Fibroblast of lung (primary cell): ENCODE measurements around the gene DEFB114. TPM values are rescaled to one million over a fixed set of nuclear protein-coding genes. Genes with fewer than 3 reads are reported as not detected.

Experiments
- DNase-seq, 2 donors: peaks; one replicate each; pipeline versions ENCODE4 v3.0.0 to v3.0.0-alpha.2; 2010; ENCODE audit warnings: low read depth in 2 of 2
- H2AFZ ChIP-seq: 2 replicates; pipeline ENCODE4 v1.5.1; 2012; ENCODE audit warnings: low read length, control low read depth, inconsistent platforms
- H3K27ac ChIP-seq: 2 replicates; pipeline ENCODE4 v1.5.1; 2011; ENCODE audit warnings: low read length, control low read depth; ENCODE audit not compliant: insufficient read depth
- H3K27me3 ChIP-seq: 2 replicates; pipeline ENCODE4 v1.5.1; 2011; ENCODE audit warnings: mild to moderate bottlenecking, low read length; ENCODE audit not compliant: control insufficient read depth, insufficient read depth
- H3K36me3 ChIP-seq: 2 replicates; pipeline ENCODE4 v1.5.1; 2011; ENCODE audit warnings: low read length; ENCODE audit not compliant: control insufficient read depth, insufficient read depth
- H3K4me1 ChIP-seq: 2 replicates; pipeline ENCODE4 v1.5.1; 2011; ENCODE audit warnings: low read length; ENCODE audit not compliant: control insufficient read depth, insufficient read depth; ENCODE audit errors: extremely low read depth
- H3K4me2 ChIP-seq: 2 replicates; pipeline ENCODE4 v1.5.1; 2011; ENCODE audit warnings: low read length, control low read depth; ENCODE audit not compliant: insufficient read depth; ENCODE audit errors: extremely low read depth
- H3K4me3 ChIP-seq, 4 experiments: fragments of 200-600 bp in 1 of 4; sonication (generic) in 1 of 4; replicated peaks in 1 of 4; 2 replicates each; pipeline ENCODE4 v1.5.1; 2011 to 2016; ENCODE audit warnings: low read length in 4 of 4, low read depth in 3 of 4, mild to moderate bottlenecking in 3 of 4, control low read depth in 2 of 4, inconsistent platforms in 1 of 4, mixed read lengths in 1 of 4; ENCODE audit not compliant: insufficient read depth in 1 of 4; ENCODE audit errors: control extremely low read depth in 1 of 4
- H3K79me2 ChIP-seq: 2 replicates; pipeline ENCODE4 v1.5.1; 2012; ENCODE audit warnings: mild to moderate bottlenecking, low read length, inconsistent platforms; ENCODE audit not compliant: control insufficient read depth, insufficient read depth
- H3K9ac ChIP-seq: 2 replicates; pipeline ENCODE4 v1.5.1; 2011; ENCODE audit warnings: mild to moderate bottlenecking, low read length, control low read depth; ENCODE audit not compliant: insufficient read depth
- H3K9me3 ChIP-seq: 2 replicates; pipeline ENCODE4 v1.5.1; 2012; ENCODE audit warnings: low read depth, low read length; ENCODE audit not compliant: control insufficient read depth, insufficient read depth
- H4K20me1 ChIP-seq: 2 replicates; pipeline ENCODE4 v1.5.1; 2011; ENCODE audit warnings: low read length; ENCODE audit not compliant: control insufficient read depth, insufficient read depth; ENCODE audit errors: extremely low read depth
- CTCF ChIP-seq, 2 donors: IDR thresholded peaks in 1 of 2; conservative IDR thresholded peaks in 1 of 2; 1 replicate in 1 of 2; 2 replicates in 1 of 2; pipeline ENCODE4 v1.5.1; 2011 to 2012; ENCODE audit warnings: low read length in 2 of 2, control low read depth in 1 of 2, inconsistent platforms in 1 of 2, low read depth in 1 of 2, mild to moderate bottlenecking in 1 of 2
- EZH2 ChIP-seq: IDR thresholded peaks from 2 replicates; pipeline ENCODE4 v1.5.1; 2012; ENCODE audit warnings: low read length, control low read depth, mild to moderate bottlenecking; ENCODE audit errors: missing control alignments
- polyA minus RNA-seq: library from RNA; depleted of rRNA, polyadenylated mRNA; stranded (reverse); fragments of >200 nt; gene quantifications from 2 replicates; pipeline ENCODE4 v1.2.3, GENCODE V29; 2011; ENCODE audit warnings: low replicate concordance
- polyA plus RNA-seq, 2 donors: library from polyadenylated mRNA; depleted of rRNA in 1 of 2; stranded (reverse) in 1 of 2; unstranded in 1 of 2; fragments of >200 nt; gene quantifications; 2 replicates each; pipeline ENCODE4 v1.2.1, GENCODE V29; 2011 to 2012; ENCODE audit warnings: missing spikeins in 1 of 2
- total RNA-seq: library from RNA; depleted of rRNA; stranded (reverse); fragments of >200 nt; gene quantifications from 2 replicates; pipeline ENCODE4 v1.2.1, GENCODE V29; 2014

The DEFB114 gene
- total RNA-seq (not detected in 2 replicates), polyA plus RNA-seq (not detected in 2 replicates), polyA minus RNA-seq (not detected in 2 replicates)
- polyA plus RNA-seq (2012), result not detected in 2 replicates

GRCh38 chr6:49964064-49964463 is at the start of gene DEFB114:
DEFB114 (minus strand) TSS chr6:49964164; CDS start chr6:49964105, 59 bp downstream.
- Histone ChIP-seq H3K36me3 (no peaks in the 10 kb centered on the region), H3K9ac (no peak within 1 kb of the TSS), H3K27me3 (no peaks in the 10 kb centered on the region), H3K79me2 (no peaks in the 10 kb centered on the region), H3K4me3 (no peak within 1 kb of the TSS), H3K9me3 (no peaks in the 10 kb centered on the region), H3K27ac (no peak within 1 kb of the TSS), H4K20me1 (no peaks in the 10 kb centered on the region), H2AFZ (no peak within 1 kb of the TSS), H3K4me1 (no peaks in the 10 kb centered on the region), H3K4me2 (no peak within 1 kb of the TSS)
- no peak for DNase-seq
- no peak for TF ChIP-seq CTCF (conservative IDR thresholded peaks at IDR 0.05 in 1 of 2, IDR thresholded peaks at IDR 0.05 in 1 of 2; ENCODE audit: low read depth in 1 of 2, low read length in 2 of 2)
- no peak for TF ChIP-seq EZH2

GRCh38 chr6:50007819-50008218 is 43.9 kb upstream of the DEFB114 start:
- Histone ChIP-seq H2AFZ (no peak overlapping the region), H3K27ac (no peak overlapping the region), H3K4me2 (no peak overlapping the region), H3K79me2 (no peaks in the 10 kb centered on the region), H3K9ac (no peak overlapping the region), H3K36me3 (no peaks in the 10 kb centered on the region), H4K20me1 (no peaks in the 10 kb centered on the region), H3K9me3 (no peaks in the 10 kb centered on the region), H3K27me3 (no peaks in the 10 kb centered on the region), H3K4me3 (no peak overlapping the region), H3K4me1 (no peaks in the 10 kb centered on the region)
- TF ChIP-seq CTCF (conservative IDR thresholded peaks at IDR 0.05 in 1 of 2, IDR thresholded peaks at IDR 0.05 in 1 of 2; ENCODE audit: low read depth in 1 of 2, low read length in 2 of 2), result no peak
- no peak for TF ChIP-seq EZH2
- peak; percentile 32 to 71 for DNase-seq

GRCh38 chr6:50003139-50003538 is 39.2 kb upstream of the DEFB114 start:
- Histone ChIP-seq H3K4me2 (no peak overlapping the region), H3K27me3 (no peaks in the 10 kb centered on the region), H3K27ac (no peak overlapping the region), H3K36me3 (no peaks in the 10 kb centered on the region), H3K9ac (no peak overlapping the region), H4K20me1 (no peaks in the 10 kb centered on the region), H3K4me3 (no peak overlapping the region), H3K9me3 (no peaks in the 10 kb centered on the region), H3K4me1 (no peaks in the 10 kb centered on the region), H2AFZ (no peak overlapping the region), H3K79me2 (no peaks in the 10 kb centered on the region)
- DNase-seq, result no peak
- TF ChIP-seq EZH2, result no peak
- TF ChIP-seq CTCF (conservative IDR thresholded peaks at IDR 0.05 in 1 of 2, IDR thresholded peaks at IDR 0.05 in 1 of 2; ENCODE audit: low read depth in 1 of 2, low read length in 2 of 2), result no peak
